ENCODE results near the gene TRIM56. TPM values are rescaled to one million over a fixed set of nuclear protein-coding genes. Genes with fewer than 3 reads are reported as not detected.

The TRIM56 gene
- total and polyA plus RNA-seq, 9 of the 15 experiments (the other 6 are each of a cell fraction or from before 2014, with no cell fraction given) = 2.0 to 29.7 (median 11.6) TPM

DNA sequence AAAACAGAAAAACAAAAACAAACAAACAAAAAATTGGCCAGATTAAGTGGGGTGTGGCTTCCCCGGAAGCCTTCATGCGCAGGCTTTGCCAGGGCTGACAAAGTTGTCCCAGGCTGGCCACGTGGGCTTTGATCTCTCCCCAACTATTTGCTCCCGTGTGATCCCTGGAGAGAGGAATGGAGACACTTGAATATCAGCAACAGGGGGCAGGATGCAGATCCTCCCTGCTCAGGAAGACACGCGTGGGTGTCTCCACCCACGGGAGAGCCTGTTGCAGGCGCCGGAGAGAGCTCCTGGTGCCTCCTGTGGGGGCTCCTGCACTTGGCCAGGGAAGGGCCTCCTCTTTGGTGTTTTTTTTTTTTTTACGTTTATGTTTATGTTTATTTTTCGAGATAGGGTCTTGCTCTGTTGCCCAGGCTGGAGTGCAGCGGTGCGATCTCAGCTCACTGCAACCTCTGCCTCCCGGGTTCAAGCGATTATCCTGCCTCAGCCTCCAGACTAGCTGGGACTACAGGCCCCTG is 19.0 kb downstream of the TRIM56 start (continued):
- TF ChIP-seq, protein P1, sequence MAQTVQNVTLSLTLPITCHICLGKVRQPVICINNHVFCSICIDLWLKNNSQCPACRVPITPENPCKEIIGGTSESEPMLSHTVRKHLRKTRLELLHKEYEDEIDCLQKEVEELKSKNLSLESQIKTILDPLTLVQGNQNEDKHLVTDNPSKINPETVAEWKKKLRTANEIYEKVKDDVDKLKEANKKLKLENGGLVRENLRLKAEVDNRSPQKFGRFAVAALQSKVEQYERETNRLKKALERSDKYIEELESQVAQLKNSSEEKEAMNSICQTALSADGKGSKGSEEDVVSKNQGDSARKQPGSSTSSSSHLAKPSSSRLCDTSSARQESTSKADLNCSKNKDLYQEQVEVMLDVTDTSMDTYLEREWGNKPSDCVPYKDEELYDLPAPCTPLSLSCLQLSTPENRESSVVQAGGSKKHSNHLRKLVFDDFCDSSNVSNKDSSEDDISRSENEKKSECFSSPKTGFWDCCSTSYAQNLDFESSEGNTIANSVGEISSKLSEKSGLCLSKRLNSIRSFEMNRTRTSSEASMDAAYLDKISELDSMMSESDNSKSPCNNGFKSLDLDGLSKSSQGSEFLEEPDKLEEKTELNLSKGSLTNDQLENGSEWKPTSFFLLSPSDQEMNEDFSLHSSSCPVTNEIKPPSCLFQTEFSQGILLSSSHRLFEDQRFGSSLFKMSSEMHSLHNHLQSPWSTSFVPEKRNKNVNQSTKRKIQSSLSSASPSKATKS (CRISPR knock-in tag; IDR thresholded peaks at IDR 0.05) = no peak
- TF ChIP-seq ZNF696 (CRISPR knock-in tag; conservative IDR thresholded peaks at IDR 0.05) = no peak
- TF ChIP-seq, protein P2, sequence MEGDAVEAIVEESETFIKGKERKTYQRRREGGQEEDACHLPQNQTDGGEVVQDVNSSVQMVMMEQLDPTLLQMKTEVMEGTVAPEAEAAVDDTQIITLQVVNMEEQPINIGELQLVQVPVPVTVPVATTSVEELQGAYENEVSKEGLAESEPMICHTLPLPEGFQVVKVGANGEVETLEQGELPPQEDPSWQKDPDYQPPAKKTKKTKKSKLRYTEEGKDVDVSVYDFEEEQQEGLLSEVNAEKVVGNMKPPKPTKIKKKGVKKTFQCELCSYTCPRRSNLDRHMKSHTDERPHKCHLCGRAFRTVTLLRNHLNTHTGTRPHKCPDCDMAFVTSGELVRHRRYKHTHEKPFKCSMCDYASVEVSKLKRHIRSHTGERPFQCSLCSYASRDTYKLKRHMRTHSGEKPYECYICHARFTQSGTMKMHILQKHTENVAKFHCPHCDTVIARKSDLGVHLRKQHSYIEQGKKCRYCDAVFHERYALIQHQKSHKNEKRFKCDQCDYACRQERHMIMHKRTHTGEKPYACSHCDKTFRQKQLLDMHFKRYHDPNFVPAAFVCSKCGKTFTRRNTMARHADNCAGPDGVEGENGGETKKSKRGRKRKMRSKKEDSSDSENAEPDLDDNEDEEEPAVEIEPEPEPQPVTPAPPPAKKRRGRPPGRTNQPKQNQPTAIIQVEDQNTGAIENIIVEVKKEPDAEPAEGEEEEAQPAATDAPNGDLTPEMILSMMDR (IDR thresholded peaks at IDR 0.05 in 2 of 3, conservative IDR thresholded peaks at IDR 0.05 in 1 of 3; ENCODE audit: insufficient read depth in 2 of 3, low read depth in 1 of 3, low read length in 3 of 3) = 0 out of 6 replicates have a peak, but pooled peaks of 1 of the 3 experiments have one; percentile 13
- no peak for TF ChIP-seq POLR2AphosphoS5 (IDR thresholded peaks at IDR 0.05; ENCODE audit: control insufficient read depth, insufficient read depth, low read depth, low read length)
- TF ChIP-seq, protein P3, sequence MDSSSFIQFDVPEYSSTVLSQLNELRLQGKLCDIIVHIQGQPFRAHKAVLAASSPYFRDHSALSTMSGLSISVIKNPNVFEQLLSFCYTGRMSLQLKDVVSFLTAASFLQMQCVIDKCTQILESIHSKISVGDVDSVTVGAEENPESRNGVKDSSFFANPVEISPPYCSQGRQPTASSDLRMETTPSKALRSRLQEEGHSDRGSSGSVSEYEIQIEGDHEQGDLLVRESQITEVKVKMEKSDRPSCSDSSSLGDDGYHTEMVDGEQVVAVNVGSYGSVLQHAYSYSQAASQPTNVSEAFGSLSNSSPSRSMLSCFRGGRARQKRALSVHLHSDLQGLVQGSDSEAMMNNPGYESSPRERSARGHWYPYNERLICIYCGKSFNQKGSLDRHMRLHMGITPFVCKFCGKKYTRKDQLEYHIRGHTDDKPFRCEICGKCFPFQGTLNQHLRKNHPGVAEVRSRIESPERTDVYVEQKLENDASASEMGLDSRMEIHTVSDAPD (CRISPR knock-in tag; IDR thresholded peaks at IDR 0.05) = no peak
- no peak for TF ChIP-seq TFAM (CRISPR knock-in tag; conservative IDR thresholded peaks at IDR 0.05)
- TF ChIP-seq GATAD2B (IDR thresholded peaks at IDR 0.05; ENCODE audit: borderline replicate concordance) = no peak
- TF ChIP-seq, protein P4, sequence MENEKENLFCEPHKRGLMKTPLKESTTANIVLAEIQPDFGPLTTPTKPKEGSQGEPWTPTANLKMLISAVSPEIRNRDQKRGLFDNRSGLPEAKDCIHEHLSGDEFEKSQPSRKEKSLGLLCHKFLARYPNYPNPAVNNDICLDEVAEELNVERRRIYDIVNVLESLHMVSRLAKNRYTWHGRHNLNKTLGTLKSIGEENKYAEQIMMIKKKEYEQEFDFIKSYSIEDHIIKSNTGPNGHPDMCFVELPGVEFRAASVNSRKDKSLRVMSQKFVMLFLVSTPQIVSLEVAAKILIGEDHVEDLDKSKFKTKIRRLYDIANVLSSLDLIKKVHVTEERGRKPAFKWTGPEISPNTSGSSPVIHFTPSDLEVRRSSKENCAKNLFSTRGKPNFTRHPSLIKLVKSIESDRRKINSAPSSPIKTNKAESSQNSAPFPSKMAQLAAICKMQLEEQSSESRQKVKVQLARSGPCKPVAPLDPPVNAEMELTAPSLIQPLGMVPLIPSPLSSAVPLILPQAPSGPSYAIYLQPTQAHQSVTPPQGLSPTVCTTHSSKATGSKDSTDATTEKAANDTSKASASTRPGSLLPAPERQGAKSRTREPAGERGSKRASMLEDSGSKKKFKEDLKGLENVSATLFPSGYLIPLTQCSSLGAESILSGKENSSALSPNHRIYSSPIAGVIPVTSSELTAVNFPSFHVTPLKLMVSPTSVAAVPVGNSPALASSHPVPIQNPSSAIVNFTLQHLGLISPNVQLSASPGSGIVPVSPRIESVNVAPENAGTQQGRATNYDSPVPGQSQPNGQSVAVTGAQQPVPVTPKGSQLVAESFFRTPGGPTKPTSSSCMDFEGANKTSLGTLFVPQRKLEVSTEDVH (IDR thresholded peaks at IDR 0.05; ENCODE audit: low read depth, partially characterized antibody) = no peak
- TF ChIP-seq ILF3 (IDR thresholded peaks at IDR 0.05; ENCODE audit: borderline replicate concordance) = no peak
- TF ChIP-seq ZNF830 (CRISPR knock-in tag; IDR thresholded peaks at IDR 0.05) = no peak
- no peak for TF ChIP-seq ZNF583 (CRISPR knock-in tag; IDR thresholded peaks at IDR 0.05)
- no peak for TF ChIP-seq RFX7 (CRISPR knock-in tag; IDR thresholded peaks at IDR 0.05)
- no peak for TF ChIP-seq GABPB2 (CRISPR knock-in tag; conservative IDR thresholded peaks at IDR 0.05)
- peak; percentile 96 for TF ChIP-seq EGR1 (conservative IDR thresholded peaks at IDR 0.05)
- no peak for TF ChIP-seq FOXK1 (CRISPR knock-in tag; IDR thresholded peaks at IDR 0.05; ENCODE audit: borderline replicate concordance)
- TF ChIP-seq, protein P5, sequence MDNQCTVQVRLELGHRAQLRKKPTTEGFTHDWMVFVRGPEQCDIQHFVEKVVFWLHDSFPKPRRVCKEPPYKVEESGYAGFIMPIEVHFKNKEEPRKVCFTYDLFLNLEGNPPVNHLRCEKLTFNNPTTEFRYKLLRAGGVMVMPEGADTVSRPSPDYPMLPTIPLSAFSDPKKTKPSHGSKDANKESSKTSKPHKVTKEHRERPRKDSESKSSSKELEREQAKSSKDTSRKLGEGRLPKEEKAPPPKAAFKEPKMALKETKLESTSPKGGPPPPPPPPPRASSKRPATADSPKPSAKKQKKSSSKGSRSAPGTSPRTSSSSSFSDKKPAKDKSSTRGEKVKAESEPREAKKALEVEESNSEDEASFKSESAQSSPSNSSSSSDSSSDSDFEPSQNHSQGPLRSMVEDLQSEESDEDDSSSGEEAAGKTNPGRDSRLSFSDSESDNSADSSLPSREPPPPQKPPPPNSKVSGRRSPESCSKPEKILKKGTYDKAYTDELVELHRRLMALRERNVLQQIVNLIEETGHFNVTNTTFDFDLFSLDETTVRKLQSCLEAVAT (IDR thresholded peaks at IDR 0.05) = peak in 1 of 2 experiments; percentile 34; a peak in 1 of 4 replicates
- TF ChIP-seq, protein P6, sequence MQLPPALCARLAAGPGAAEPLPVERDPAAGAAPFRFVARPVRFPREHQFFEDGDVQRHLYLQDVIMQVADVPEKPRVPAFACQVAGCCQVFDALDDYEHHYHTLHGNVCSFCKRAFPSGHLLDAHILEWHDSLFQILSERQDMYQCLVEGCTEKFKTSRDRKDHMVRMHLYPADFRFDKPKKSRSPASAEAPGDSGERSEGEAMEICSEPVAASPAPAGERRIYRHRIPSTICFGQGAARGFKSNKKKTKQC (CRISPR knock-in tag; IDR thresholded peaks at IDR 0.05) = no peak
- TF ChIP-seq CEBPB (tag; IDR thresholded peaks at IDR 0.05) = no peak

Data from K562 (cell line).